EL (cell line): ENCODE results near the gene WDR27.
"Not testable (repeated sequence)": the region's sequence is repeated elsewhere in the genome, so short reads cannot be mapped to it uniquely, and the experiment has no call there.

Experiments
- DNase-seq: peaks from one replicate; pipeline ENCODE4 v3.0.0-alpha.2; 2016

WDR27 gene

GRCh38 chr6:169660751-169661390 is 41.0 kb downstream of the WDR27 start:
- no peak for DNase-seq

GRCh38 chr6:169659820-169660610 is 41.8 kb downstream of the WDR27 start:
- DNase-seq, result no peak

GRCh38 chr6:169657284-169657610 is 44.6 kb downstream of the WDR27 start:
- DNase-seq, result no peak

- DNase-seq, result no peak
Observed at GRCh38 chr6:169656546-169657283, 45.1 kb downstream of the WDR27 start.

GRCh38 chr6:169654598-169655391 is 47.0 kb downstream of the WDR27 start:
- peak; percentile 68 for DNase-seq

GRCh38 chr6:169653691-169654090 is 48.1 kb downstream of the WDR27 start:
- DNase-seq, result no peak

- no peak for DNase-seq
Observed at GRCh38 chr6:169652896-169653295, 48.9 kb downstream of the WDR27 start.

- no peak for DNase-seq
Observed at GRCh38 chr6:169651498-169651897, 50.3 kb downstream of the WDR27 start.

- DNase-seq, result no peak
Observed at GRCh38 chr6:169650959-169651292, 50.9 kb downstream of the WDR27 start.

GRCh38 chr6:169650241-169650958 is 51.4 kb downstream of the WDR27 start:
- no peak for DNase-seq

GRCh38 chr6:169648617-169649016 is 53.2 kb downstream of the WDR27 start:
- no peak for DNase-seq

- DNase-seq, result no peak
Observed at GRCh38 chr6:169648092-169648491, 53.7 kb downstream of the WDR27 start.

- no peak for DNase-seq
Observed at GRCh38 chr6:169647637-169648036, 54.2 kb downstream of the WDR27 start.

GRCh38 chr6:169646906-169647567 is 54.8 kb downstream of the WDR27 start:
- no peak for DNase-seq

- not testable (repeated sequence) for DNase-seq
Observed at GRCh38 chr6:169645459-169645858, 56.4 kb downstream of the WDR27 start.

GRCh38 chr6:169643521-169643920 is 58.3 kb downstream of the WDR27 start:
- no peak for DNase-seq

GRCh38 chr6:169642455-169642854 is 59.4 kb downstream of the WDR27 start:
- DNase-seq, result no peak

GRCh38 chr6:169641461-169642085 is 60.3 kb downstream of the WDR27 start:
- DNase-seq, result no peak

GRCh38 chr6:169640983-169641382 is 60.8 kb downstream of the WDR27 start:
- no peak for DNase-seq

- DNase-seq, result no peak
Observed at GRCh38 chr6:169640351-169640852, 61.4 kb downstream of the WDR27 start.

GRCh38 chr6:169639653-169640278 is 62.1 kb downstream of the WDR27 start:
- DNase-seq, result no peak
